Measurements from ENCODE around the gene HADH. TPM values are rescaled to one million over a fixed set of nuclear protein-coding genes. Genes with fewer than 3 reads are reported as not detected.

The HADH gene
- total RNA-seq, 1 experiment from 2014 or later, result 37.8 TPM

- H3K27me3 ChIP-seq, result no peaks in the 10 kb centered on the region
- no peaks in the 10 kb centered on the region for H3K36me3 ChIP-seq
- DNase-seq, result no peak
- H3K4me1 ChIP-seq, result no peaks in the 10 kb centered on the region
- no peak overlapping the region for H3K27ac ChIP-seq
- H3K9me3 ChIP-seq (replicated peaks), result 0 out of 2 replicates have a peak, but pooled peaks cover 4% of the 10 kb centered on the region
- H3K4me3 ChIP-seq, result no peak overlapping the region
These were observed 10.8 kb upstream of the HADH start for GRCh38 chr4:107978716-107979451.

- H3K9me3 ChIP-seq (replicated peaks), result no peaks in the 10 kb centered on the region
- H3K4me1 ChIP-seq, result peaks cover 6% of the 10 kb centered on the region; the same call in 1 of the 2 replicates
- H3K36me3 ChIP-seq, result no peaks in the 10 kb centered on the region; the same call in 1 of the 2 replicates
- peak overlapping the region; percentile 83 for H3K4me3 ChIP-seq
- H3K27ac ChIP-seq, result no peak overlapping the region
- DNase-seq, result no peak
- H3K27me3 ChIP-seq, result no peaks in the 10 kb centered on the region
These were observed 1.6 kb upstream of the HADH start for GRCh38 chr4:107987916-107988762.

GRCh38 chr4:107988763-107989035 is 990 bp upstream of the HADH start:
- H3K4me1 ChIP-seq, result peaks cover 6% of the 10 kb centered on the region; the same call in 1 of the 2 replicates
- peak; percentile 9 to 51 for DNase-seq
- no peak overlapping the region for H3K27ac ChIP-seq
- no peaks in the 10 kb centered on the region for H3K27me3 ChIP-seq
- H3K36me3 ChIP-seq, result no peaks in the 10 kb centered on the region; the same call in 1 of the 2 replicates
- H3K4me3 ChIP-seq, result peak overlapping the region; percentile 83
- no peaks in the 10 kb centered on the region for H3K9me3 ChIP-seq (replicated peaks)

GRCh38 chr4:107989162-107989536 is 540 bp upstream of the HADH start:
- Histone ChIP-seq H3K36me3 (no peaks in the 10 kb centered on the region; the same call in 1 of the 2 replicates), H3K27ac (peak overlapping the region; percentile 69; the same call in 1 of the 2 replicates), H3K9me3 (replicated peaks) (no peaks in the 10 kb centered on the region), H3K4me3 (peak overlapping the region; percentile 83), H3K4me1 (peaks cover 6% of the 10 kb centered on the region; the same call in 1 of the 2 replicates), H3K27me3 (no peaks in the 10 kb centered on the region)
- DNase-seq, result no peak

GRCh38 chr4:107991945-107992630 is 2.4 kb downstream of the HADH start:
- no peak overlapping the region for H3K4me3 ChIP-seq
- H3K36me3 ChIP-seq, result peaks cover 8% of the 10 kb centered on the region
- H3K27me3 ChIP-seq, result no peaks in the 10 kb centered on the region
- peaks cover 9% of the 10 kb centered on the region; the same call in 1 of the 2 replicates for H3K4me1 ChIP-seq
- H3K9me3 ChIP-seq (replicated peaks), result no peaks in the 10 kb centered on the region
- H3K27ac ChIP-seq, result no peak overlapping the region
- DNase-seq, result no peak

GRCh38 chr4:107993969-107994368 is 4.3 kb downstream of the HADH start:
- no peak overlapping the region for H3K4me3 ChIP-seq
- peaks cover 12% of the 10 kb centered on the region; the same call in 1 of the 2 replicates for H3K4me1 ChIP-seq
- peaks cover 11% of the 10 kb centered on the region for H3K36me3 ChIP-seq
- H3K9me3 ChIP-seq (replicated peaks), result no peaks in the 10 kb centered on the region
- no peak for DNase-seq
- H3K27me3 ChIP-seq, result no peaks in the 10 kb centered on the region
- H3K27ac ChIP-seq, result no peak overlapping the region

GRCh38 chr4:107994894-107995293 is 5.2 kb downstream of the HADH start:
- Histone ChIP-seq H3K9me3 (replicated peaks) (no peaks in the 10 kb centered on the region), H3K27ac (no peak overlapping the region), H3K27me3 (no peaks in the 10 kb centered on the region), H3K4me1 (peaks cover 12% of the 10 kb centered on the region; the same call in 1 of the 2 replicates), H3K4me3 (no peak overlapping the region), H3K36me3 (peaks cover 11% of the 10 kb centered on the region)
- DNase-seq, result no peak

GRCh38 chr4:107996949-107997788 is 7.5 kb downstream of the HADH start:
- no peak overlapping the region for H3K27ac ChIP-seq
- DNase-seq, result peak; percentile 10 to 27

GRCh38 chr4:107997794-107998193 is 8.1 kb downstream of the HADH start:
- H3K9me3 ChIP-seq (replicated peaks), result no peaks in the 10 kb centered on the region
- no peak for DNase-seq
- H3K27ac ChIP-seq, result no peak overlapping the region

More at GRCh38 chr4:107996949-107997788, 7.5 kb downstream of the HADH start:
- H3K4me3 ChIP-seq, result no peak overlapping the region
- H3K4me1 ChIP-seq, result peaks cover 9% of the 10 kb centered on the region; the same call in 1 of the 2 replicates
- H3K27me3 ChIP-seq, result no peaks in the 10 kb centered on the region
- H3K36me3 ChIP-seq, result peaks cover 16% of the 10 kb centered on the region
- H3K9me3 ChIP-seq (replicated peaks), result no peaks in the 10 kb centered on the region

GRCh38 chr4:107999932-108000539 is 10.3 kb downstream of the HADH start:
- H3K9me3 ChIP-seq (replicated peaks), result no peaks in the 10 kb centered on the region
- H3K4me1 ChIP-seq, result peaks cover 9% of the 10 kb centered on the region; the same call in 1 of the 2 replicates
- H3K27me3 ChIP-seq, result no peaks in the 10 kb centered on the region
- H3K4me3 ChIP-seq, result no peak overlapping the region
- H3K27ac ChIP-seq, result no peak overlapping the region
- H3K36me3 ChIP-seq, result peaks cover 14% of the 10 kb centered on the region
- DNase-seq, result no peak

More at GRCh38 chr4:107997794-107998193, 8.1 kb downstream of the HADH start:
- H3K36me3 ChIP-seq, result peaks cover 16% of the 10 kb centered on the region
- no peaks in the 10 kb centered on the region for H3K27me3 ChIP-seq
- peaks cover 9% of the 10 kb centered on the region; the same call in 1 of the 2 replicates for H3K4me1 ChIP-seq
- no peak overlapping the region for H3K4me3 ChIP-seq

GRCh38 chr4:108001540-108002135 is 11.9 kb downstream of the HADH start:
- Histone ChIP-seq H3K4me3 (no peak overlapping the region), H3K27ac (no peak overlapping the region), H3K9me3 (replicated peaks) (no peaks in the 10 kb centered on the region), H3K27me3 (no peaks in the 10 kb centered on the region), H3K36me3 (peaks cover 10% of the 10 kb centered on the region), H3K4me1 (peaks cover 9% of the 10 kb centered on the region; the same call in 1 of the 2 replicates)
- DNase-seq, result no peak

- Histone ChIP-seq H3K27ac (no peak overlapping the region), H3K4me1 (no peaks in the 10 kb centered on the region), H3K9me3 (replicated peaks) (no peaks in the 10 kb centered on the region), H3K27me3 (no peaks in the 10 kb centered on the region), H3K4me3 (no peak overlapping the region), H3K36me3 (peaks cover 5% of the 10 kb centered on the region; the same call in 1 of the 2 replicates)
- DNase-seq, result no peak
These were observed 14.4 kb downstream of the HADH start for GRCh38 chr4:108003982-108004515.

- no peak overlapping the region for H3K4me3 ChIP-seq
- H3K27me3 ChIP-seq, result no peaks in the 10 kb centered on the region
- H3K36me3 ChIP-seq, result peaks cover 5% of the 10 kb centered on the region; the same call in 1 of the 2 replicates
- no peaks in the 10 kb centered on the region for H3K9me3 ChIP-seq (replicated peaks)
- H3K4me1 ChIP-seq, result no peaks in the 10 kb centered on the region
- DNase-seq, result no peak
- H3K27ac ChIP-seq, result no peak overlapping the region
These were observed 15.0 kb downstream of the HADH start for GRCh38 chr4:108004646-108005045.

All from SJCRH30 (cell line).